Activated CD8-positive, alpha-beta memory T cell treated with anti-CD3 and anti-CD28 coated beads for 4 hours (primary cell): ENCODE measurements around the gene ANKRD44.

Source experiments
- DNase-seq, 2 donors: peaks; one replicate each; pipeline ENCODE4 v3.0.0-alpha.2; 2020; ENCODE audit warnings: low read depth in 2 of 2

The ANKRD44 gene

GRCh38 chr2:197322143-197322542 is 11.6 kb upstream of the ANKRD44 start:
- no peak for DNase-seq

- DNase-seq: no peak
Observed at GRCh38 chr2:197315371-197315770, 4.8 kb upstream of the ANKRD44 start.

DNA sequence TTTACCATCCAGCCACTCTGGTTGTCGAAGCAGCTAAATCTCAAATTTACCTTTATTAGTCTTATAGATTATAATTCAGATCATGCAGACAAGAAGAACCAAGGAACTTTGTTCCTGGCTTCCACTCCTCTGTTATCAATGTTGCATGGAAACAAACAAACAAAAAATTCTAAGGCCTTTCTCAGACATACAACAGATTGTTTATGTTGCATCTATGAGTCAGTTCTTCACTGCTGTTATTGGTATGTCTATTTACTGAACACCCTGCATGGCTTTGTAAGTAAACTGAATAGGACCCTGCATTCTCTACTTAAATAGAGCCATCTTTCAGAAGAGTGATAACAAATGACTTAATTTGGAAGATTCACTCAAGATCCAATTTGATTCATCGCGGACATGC is 1.6 kb upstream of the ANKRD44 start:
- DNase-seq: no peak

- DNase-seq: no peak
Observed at GRCh38 chr2:197311421-197312033, 947 bp upstream of the ANKRD44 start.

GRCh38 chr2:197310987-197311420 is 424 bp upstream of the ANKRD44 start:
- DNase-seq: no peak

- peak in 1 of 2 donors; percentile 49 for DNase-seq
Observed at GRCh38 chr2:197309691-197310231, 819 bp downstream of the ANKRD44 start.

DNA sequence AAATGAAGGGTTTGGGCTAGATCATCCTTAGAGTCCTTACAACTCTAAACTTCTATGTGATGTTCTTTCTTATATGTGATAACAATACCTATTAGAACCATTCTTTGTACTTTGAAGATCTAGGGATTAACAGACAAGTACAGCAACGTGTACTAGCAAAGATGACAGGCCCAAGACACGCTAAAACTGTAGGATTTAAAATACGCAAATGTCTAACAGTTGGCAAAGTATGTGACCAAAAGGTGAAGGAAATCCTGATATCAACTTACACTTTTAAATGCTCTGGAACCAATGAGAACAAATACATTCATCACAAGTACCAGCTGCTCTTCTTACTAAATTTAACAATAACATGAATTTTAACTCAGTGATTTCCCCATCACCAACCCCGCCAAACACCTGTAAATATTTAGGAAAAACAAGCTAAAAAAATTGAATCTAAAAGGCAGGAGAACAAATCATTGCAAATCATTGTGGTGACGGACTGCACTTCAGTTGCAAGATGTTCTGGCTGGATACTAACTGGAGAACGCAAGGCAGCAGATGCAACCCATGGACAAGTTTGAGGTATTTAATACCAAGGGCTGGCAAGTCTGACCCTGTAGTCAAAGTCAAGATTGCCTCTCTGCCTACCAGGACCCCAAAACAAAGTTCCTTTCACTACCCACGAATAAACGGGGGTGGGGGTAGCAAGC is 1.4 kb downstream of the ANKRD44 start:
- DNase-seq: no peak

GRCh38 chr2:197308585-197308984 is 2.0 kb downstream of the ANKRD44 start:
- DNase-seq: no peak

GRCh38 chr2:197307933-197308521 is 2.6 kb downstream of the ANKRD44 start:
- no peak for DNase-seq

DNA sequence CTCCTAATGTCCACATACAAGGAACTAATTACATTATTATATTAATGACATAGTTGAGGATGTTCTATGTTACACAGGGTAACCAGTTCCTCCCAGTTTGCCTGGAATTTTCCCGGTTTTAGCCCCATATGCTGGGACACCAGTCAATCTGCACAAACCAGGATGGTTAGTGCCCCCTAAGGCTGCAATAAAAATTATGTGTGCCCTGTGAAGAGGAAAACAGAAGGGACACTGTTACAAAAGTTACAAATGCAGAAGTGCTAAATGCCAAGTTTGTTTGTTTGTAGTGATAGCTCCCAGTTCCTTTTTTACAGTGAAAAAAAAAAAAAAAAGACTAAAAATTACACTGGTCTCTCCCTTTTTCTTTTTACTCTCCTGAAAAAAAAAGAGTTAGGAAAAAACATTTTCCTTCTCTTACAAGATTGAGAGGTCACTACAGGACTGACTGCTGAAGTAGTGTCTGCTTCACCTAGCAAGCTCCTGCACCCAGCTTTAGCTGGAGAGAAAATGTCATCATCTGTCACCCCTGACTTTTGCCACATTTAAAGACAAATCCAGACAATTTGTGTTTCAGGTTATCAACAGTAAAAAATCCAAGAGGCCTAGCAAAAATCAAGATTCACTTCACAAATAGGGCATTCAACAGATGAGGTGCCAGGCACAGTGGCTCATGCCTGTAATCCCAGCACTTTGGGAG is 3.2 kb downstream of the ANKRD44 start:
- no peak for DNase-seq

DNA sequence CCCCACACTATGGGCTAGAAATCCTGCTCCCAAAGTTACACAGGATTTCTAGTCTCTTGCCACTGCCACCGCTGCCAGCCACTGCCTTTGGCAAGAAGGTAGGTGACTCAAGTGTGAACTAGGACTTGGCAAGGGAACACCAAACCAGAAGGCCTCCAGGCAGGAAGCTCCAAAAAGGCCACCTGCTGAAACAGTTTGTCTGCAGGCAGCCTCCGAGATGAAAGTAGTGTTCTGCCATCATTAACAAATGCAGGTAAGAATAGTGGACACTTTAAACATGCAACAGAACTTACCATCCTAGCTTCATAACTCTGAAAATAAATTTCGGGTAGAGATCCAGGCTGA is 3.9 kb downstream of the ANKRD44 start:
- DNase-seq: no peak

DNA sequence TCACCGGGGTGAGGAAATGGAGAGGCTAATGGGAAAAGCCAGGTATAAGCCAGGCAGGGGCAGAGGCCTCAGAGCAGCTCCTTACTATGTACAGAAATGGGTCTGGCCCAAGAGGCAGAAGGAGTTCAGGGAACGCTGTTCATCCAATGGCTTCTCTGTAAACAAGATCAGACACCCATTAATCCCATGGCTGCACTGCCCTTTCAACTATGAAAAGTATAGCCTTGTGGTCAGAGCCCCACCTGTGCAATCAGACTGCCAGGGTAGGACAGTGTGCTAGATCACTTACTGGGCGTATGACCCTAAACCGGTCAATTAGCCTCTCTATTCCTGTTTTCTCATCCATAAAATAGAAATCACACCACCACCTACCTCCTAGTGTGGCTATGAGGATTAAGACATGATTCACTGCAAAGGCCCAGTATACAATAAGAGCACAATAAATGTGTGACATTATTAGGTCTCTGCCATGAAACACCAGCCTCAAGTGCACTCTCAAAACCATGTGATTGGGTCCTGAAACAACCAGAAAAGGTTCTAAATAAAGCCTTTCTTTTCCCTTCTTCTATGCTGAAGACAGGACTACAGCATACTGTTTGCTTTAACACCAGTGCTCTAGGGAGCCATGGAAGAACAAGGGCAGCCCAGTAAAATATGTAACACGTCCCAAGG is 4.4 kb downstream of the ANKRD44 start:
- no peak for DNase-seq

DNA sequence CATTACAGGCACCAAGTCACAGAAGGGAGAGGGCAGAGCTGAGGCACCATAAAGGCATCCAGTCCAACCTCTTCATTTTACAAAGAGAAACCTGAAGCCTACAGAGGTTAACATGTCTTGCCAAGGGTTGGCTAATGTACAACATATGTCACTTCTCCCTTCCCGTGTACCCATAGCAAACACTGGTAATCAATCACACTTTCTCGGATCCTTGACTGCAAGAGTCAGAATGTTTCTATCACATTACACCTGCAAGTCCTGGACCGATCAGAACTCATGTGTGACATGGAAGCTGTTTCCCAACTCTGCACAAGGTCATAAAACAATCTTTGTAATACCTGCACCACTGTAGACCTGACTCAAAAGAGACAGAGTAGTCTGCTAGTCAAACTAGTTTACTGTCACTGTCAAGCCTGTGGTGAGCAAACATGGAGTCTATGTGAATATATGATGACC is 6.0 kb downstream of the ANKRD44 start:
- DNase-seq: no peak

GRCh38 chr2:197300139-197300538 is 10.4 kb downstream of the ANKRD44 start:
- no peak for DNase-seq

DNA sequence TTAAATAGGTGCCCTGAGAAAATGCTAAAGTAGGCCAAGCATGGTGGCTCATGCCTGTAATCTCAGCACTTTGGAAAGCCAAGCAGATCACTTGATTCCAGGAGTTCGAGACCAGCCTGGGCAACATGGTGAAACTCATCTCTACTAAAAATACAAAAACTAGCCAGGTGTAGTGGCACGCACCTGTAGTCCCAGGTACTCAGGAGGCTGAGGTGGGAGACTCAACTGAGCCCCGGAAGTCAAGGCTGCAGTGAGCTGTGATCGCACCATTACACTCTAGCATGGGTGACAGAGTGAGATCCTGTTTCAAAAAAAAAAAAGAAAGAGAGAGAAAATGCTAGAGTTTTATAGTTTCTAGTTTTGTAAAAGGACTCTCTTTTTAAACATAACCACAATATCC is 12.0 kb downstream of the ANKRD44 start:
- no peak for DNase-seq

DNA sequence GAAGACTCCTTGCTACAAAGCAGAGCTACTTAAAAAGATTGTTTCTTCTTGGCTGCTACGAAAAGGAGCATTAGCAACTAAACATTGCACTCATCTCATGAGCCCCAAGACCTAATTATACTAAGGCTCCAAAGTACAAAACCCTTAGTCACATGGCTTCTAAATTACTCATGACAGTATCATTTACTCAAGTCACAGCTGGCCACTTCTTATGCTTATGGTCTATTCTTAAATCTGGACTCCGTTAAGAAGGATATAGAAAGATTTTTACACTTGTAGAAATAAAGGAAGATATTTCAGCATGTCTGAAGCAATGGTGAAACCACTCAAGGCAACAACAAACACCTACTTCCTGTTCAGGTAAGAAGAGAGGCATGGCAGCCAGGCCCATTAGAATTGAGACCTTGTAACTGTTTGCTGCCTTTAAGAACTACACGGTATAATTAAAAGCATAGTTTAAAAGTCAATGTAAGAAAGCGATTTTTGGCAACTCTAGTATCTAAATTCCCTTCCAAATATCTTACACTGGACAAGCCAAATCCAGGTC is 12.7 kb downstream of the ANKRD44 start:
- no peak for DNase-seq

GRCh38 chr2:197297266-197297665 is 13.3 kb downstream of the ANKRD44 start:
- DNase-seq: no peak

DNA sequence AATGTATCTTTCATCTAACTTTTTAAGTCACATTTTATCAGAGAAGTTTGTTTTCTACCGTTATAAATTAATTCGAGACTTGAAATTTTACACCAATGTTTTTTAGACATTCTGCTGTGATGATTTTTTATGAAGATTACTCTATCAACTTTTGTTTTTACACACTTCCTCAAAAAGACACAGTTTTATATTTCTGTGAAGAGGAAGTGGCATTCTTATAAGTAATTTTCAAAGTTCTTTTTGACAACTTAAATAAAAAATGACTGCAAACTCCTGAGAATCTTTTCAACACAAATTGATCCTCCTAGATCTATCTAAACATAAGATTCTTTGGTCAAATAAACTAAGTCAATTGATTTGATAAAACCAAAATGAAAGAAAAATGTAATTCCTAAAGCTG is 13.7 kb downstream of the ANKRD44 start:
- no peak for DNase-seq

DNA sequence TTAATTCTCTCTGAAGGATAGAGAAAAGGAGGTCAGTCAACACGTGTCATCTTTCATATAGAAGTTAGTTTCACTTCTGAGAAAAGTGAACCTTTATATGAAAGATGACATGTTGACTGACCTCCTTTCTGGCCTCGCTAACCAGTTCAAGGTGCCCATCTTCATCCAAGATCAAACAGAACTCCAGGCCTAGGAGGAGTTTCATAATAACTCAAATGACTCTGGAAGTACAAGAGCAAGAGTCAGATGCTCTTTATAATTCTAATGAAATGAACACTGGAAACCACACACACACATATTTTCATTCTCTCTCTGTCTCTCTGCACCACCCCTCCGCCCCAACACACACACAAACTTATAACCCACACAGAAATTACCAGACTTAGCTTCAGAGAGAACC is 16.3 kb downstream of the ANKRD44 start:
- no peak for DNase-seq

DNA sequence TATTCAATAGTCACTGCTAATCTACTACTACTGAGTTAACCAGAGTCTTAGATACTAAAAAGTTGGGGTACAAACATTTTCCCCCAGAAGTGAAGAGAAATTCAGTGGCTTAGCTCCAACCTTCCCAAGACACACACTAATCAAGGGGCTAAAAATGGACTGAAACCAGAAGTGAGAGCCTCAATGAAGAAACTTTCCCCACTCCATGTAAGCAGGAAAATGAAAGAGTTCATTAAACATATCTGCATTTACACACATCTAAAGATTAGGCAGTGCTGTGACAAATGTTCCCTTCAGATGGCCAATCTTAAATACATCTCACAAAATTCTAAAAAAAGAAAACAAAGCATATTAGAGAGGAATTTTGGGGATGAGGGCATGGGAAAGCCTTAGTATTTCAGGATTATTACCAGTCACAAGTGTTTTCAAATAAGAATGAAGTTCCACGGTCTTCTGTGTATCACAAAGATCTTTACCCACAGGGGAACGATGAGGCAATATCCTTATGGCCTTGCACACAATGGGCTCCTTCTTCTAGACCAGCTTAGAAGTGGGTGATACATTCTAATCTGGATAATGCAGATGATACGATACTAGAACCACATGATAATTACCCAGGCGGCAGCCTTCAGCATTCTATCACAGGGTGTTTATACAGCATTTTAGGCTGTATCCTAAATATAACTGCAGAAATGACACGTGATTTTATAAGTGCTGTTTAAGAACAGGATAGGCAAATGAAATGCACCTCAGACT is 17.1 kb downstream of the ANKRD44 start:
- no peak for DNase-seq

- DNase-seq: no peak
Observed at GRCh38 chr2:197292619-197293018, 18.0 kb downstream of the ANKRD44 start.
